Right lobe of liver (tissue), 4 donors: Measurements from ENCODE around the gene LPAR2.

Experiments used
- POLR2A ChIP-seq: fragments of 450-650 bp; IDR thresholded peaks from one replicate; pipeline ENCODE4 v1.6.1; 2017; ENCODE audit warnings: antibody characterized with exemption, mild to moderate bottlenecking
- TF ChIP-seq, protein P1 (sequence below), 4 donors: fragments of 200-600 bp in 3 of 4; fragments of 450-650 bp in 1 of 4; IDR thresholded peaks; one replicate each; pipeline versions ENCODE4 v1.5.1 to v1.8.0; 2016 to 2022; ENCODE audit warnings: antibody characterized with exemption in 4 of 4, mild to moderate bottlenecking in 2 of 4
- donor health status: DM: no; HTN: no; CAD: no.
- donor health status: DM: no; HTN: no; CAD: no.
- donor health status: DM: no; HTN: yes; CAD: no.

GRCh38 chr19:19610376-19611202, 17.4 kb downstream of the LPAR2 start:
- TF ChIP-seq, protein P1, sequence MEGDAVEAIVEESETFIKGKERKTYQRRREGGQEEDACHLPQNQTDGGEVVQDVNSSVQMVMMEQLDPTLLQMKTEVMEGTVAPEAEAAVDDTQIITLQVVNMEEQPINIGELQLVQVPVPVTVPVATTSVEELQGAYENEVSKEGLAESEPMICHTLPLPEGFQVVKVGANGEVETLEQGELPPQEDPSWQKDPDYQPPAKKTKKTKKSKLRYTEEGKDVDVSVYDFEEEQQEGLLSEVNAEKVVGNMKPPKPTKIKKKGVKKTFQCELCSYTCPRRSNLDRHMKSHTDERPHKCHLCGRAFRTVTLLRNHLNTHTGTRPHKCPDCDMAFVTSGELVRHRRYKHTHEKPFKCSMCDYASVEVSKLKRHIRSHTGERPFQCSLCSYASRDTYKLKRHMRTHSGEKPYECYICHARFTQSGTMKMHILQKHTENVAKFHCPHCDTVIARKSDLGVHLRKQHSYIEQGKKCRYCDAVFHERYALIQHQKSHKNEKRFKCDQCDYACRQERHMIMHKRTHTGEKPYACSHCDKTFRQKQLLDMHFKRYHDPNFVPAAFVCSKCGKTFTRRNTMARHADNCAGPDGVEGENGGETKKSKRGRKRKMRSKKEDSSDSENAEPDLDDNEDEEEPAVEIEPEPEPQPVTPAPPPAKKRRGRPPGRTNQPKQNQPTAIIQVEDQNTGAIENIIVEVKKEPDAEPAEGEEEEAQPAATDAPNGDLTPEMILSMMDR (IDR thresholded peaks at IDR 0.05), result no peak
- no peak for TF ChIP-seq POLR2A
